ENCODE measurements around the gene NHP2.

Gene NHP2

GRCh38 chr5:178196986-178197385 lies 43.3 kb upstream of the NHP2 start:
- DNase-seq (ENCODE audit: low read depth), result no peak
- H3K4me3 ChIP-seq (ENCODE audit: control insufficient read depth, low read depth, low read length), result no peak overlapping the region
- TF ChIP-seq, protein P1, sequence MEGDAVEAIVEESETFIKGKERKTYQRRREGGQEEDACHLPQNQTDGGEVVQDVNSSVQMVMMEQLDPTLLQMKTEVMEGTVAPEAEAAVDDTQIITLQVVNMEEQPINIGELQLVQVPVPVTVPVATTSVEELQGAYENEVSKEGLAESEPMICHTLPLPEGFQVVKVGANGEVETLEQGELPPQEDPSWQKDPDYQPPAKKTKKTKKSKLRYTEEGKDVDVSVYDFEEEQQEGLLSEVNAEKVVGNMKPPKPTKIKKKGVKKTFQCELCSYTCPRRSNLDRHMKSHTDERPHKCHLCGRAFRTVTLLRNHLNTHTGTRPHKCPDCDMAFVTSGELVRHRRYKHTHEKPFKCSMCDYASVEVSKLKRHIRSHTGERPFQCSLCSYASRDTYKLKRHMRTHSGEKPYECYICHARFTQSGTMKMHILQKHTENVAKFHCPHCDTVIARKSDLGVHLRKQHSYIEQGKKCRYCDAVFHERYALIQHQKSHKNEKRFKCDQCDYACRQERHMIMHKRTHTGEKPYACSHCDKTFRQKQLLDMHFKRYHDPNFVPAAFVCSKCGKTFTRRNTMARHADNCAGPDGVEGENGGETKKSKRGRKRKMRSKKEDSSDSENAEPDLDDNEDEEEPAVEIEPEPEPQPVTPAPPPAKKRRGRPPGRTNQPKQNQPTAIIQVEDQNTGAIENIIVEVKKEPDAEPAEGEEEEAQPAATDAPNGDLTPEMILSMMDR (IDR thresholded peaks at IDR 0.05; ENCODE audit: control insufficient read depth, insufficient read depth, low read depth, low read length, missing control alignments), result peak; percentile 34

DNA sequence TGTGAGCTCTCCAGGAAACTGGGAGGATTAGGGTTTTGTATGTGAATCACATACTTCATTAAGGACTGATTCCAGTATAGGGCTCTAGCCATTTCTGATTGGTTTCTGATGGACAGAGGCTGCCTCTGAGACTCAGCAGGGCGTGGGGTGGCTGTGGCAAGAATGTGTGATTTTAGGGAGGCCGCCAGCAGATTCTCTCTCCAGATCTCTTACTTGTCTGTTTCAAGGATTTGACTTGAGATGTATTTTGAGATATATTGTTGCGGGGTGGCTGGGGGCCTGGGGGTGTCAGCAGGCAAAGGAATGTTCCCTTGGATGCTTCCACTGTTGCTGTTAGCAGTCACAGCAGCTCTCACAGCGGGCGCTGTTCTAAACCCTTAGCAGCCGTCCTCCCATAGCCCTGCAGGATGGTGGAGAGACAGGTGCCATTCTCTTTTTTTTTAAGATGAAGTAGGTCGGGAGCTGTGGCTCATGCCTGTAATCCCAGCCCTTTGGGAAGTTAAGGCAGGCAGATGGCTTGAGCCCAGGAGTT lies 42.7 kb upstream of the NHP2 start:
- no peak overlapping the region for H3K4me3 ChIP-seq (ENCODE audit: control insufficient read depth, low read depth, low read length)
- no peak for DNase-seq (ENCODE audit: low read depth)
- TF ChIP-seq, protein P1 (IDR thresholded peaks at IDR 0.05; ENCODE audit: control insufficient read depth, insufficient read depth, low read depth, low read length, missing control alignments), result no peak

GRCh38 chr5:178194026-178194425 lies 40.3 kb upstream of the NHP2 start:
- H3K4me3 ChIP-seq (ENCODE audit: control insufficient read depth, low read depth, low read length), result no peak overlapping the region
- TF ChIP-seq, protein P1 (IDR thresholded peaks at IDR 0.05; ENCODE audit: control insufficient read depth, insufficient read depth, low read depth, low read length, missing control alignments), result no peak
- DNase-seq (ENCODE audit: low read depth), result no peak

DNA sequence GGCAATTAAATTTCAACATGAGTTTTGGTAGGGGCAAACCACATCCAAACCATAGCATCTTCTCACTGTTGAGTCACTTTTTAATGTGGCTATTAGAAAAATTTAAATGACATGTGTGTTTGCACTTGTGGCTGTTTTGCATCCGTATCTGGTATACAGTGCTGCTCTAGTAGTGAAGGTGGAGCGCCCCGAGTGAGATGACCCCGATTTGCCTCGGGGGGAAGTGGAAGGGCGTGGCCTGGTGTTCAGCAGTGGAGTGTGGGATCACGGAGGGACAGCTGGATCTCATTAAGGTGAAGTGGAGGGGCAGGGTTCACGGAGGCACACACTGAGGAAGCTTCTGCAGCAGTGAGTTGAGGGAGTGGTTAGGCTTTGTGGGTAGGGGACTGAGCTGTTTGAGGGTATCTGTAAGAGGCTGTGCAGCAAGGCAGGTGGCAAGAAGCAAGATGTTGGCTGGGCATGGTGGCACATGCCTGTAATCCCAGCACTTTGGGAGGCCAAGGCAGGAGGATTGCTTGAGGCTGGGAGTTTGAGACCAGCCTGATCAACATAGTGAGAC lies 39.6 kb upstream of the NHP2 start:
- TF ChIP-seq, protein P1 (IDR thresholded peaks at IDR 0.05; ENCODE audit: control insufficient read depth, insufficient read depth, low read depth, low read length, missing control alignments), result no peak
- no peak for DNase-seq (ENCODE audit: low read depth)
- no peak overlapping the region for H3K4me3 ChIP-seq (ENCODE audit: control insufficient read depth, low read depth, low read length)

GRCh38 chr5:178192787-178193186 lies 39.1 kb upstream of the NHP2 start:
- TF ChIP-seq, protein P1 (IDR thresholded peaks at IDR 0.05; ENCODE audit: control insufficient read depth, insufficient read depth, low read depth, low read length, missing control alignments), result no peak
- DNase-seq (ENCODE audit: low read depth), result no peak

DNA sequence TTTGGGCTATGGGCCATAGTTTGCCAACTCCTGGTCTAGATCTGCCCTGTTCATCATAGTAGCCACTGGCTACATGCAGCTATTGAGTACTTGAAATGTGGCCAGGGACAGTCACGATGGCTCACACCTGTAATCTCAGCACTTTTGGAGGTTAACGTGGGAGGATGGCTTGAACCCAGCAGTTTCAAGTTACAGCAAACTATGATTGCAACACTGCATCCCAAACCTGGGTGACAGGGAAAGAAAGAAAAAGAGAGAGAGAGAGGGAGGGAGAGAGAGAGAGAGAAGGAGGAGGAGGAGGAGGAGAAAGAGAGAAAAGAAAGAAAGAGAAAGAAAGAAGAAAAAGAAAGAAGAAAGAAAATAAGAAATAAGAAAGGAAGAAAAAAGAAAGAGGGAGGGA lies 38.6 kb upstream of the NHP2 start:
- DNase-seq (ENCODE audit: low read depth), result no peak
- no peak overlapping the region for H3K4me3 ChIP-seq (ENCODE audit: control insufficient read depth, low read depth, low read length)
- TF ChIP-seq, protein P1 (IDR thresholded peaks at IDR 0.05; ENCODE audit: control insufficient read depth, insufficient read depth, low read depth, low read length, missing control alignments), result no peak

More at GRCh38 chr5:178192787-178193186, 39.1 kb upstream of the NHP2 start:
- H3K4me3 ChIP-seq (ENCODE audit: control insufficient read depth, low read depth, low read length), result no peak overlapping the region
